ENCODE data around the gene NANS. TPM values are rescaled to one million over a fixed set of nuclear protein-coding genes. Genes with fewer than 3 reads are reported as not detected.

The NANS gene
- total RNA-seq, 1 donor from 2014 or later: 22.9 TPM

DNA sequence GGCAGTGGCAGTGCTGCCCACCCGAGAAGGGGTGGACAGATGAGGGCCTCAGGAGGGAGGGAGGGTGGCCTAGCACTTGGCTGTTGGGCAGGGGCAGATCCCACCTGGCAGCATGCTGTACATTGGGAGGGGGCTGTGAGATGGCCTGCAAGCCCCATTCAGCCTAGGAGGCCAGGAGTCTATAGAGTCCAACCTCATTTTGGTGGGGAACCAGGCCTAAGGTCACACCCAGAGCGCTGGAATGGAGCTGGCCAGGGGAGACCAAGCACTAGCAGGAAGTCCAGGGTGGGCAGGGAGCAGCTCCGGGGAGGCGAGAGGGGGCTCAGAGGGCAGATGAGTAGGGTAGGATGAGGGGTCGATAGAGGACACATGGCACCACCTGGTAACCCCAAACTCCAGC is 39.6 kb downstream of the NANS start:
- H3K27ac Mint-ChIP-seq (ENCODE audit: unreplicated experiment): no peak overlapping the region
- H3K36me3 Mint-ChIP-seq (ENCODE audit: unreplicated experiment): no peaks in the 10 kb centered on the region
- TF ChIP-seq, protein P1, sequence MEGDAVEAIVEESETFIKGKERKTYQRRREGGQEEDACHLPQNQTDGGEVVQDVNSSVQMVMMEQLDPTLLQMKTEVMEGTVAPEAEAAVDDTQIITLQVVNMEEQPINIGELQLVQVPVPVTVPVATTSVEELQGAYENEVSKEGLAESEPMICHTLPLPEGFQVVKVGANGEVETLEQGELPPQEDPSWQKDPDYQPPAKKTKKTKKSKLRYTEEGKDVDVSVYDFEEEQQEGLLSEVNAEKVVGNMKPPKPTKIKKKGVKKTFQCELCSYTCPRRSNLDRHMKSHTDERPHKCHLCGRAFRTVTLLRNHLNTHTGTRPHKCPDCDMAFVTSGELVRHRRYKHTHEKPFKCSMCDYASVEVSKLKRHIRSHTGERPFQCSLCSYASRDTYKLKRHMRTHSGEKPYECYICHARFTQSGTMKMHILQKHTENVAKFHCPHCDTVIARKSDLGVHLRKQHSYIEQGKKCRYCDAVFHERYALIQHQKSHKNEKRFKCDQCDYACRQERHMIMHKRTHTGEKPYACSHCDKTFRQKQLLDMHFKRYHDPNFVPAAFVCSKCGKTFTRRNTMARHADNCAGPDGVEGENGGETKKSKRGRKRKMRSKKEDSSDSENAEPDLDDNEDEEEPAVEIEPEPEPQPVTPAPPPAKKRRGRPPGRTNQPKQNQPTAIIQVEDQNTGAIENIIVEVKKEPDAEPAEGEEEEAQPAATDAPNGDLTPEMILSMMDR (IDR thresholded peaks at IDR 0.05; ENCODE audit: partially characterized antibody, unreplicated experiment): no peak
- no peak overlapping the region for H3K4me3 Mint-ChIP-seq (ENCODE audit: unreplicated experiment)
- no peaks in the 10 kb centered on the region for H3K4me1 Mint-ChIP-seq (ENCODE audit: low read depth, unreplicated experiment)
- peaks cover 3% of the 10 kb centered on the region for H3K9me3 Mint-ChIP-seq (ENCODE audit: unreplicated experiment)
- peaks cover 4% of the 10 kb centered on the region for H3K27me3 Mint-ChIP-seq (ENCODE audit: unreplicated experiment)
- no peak for DNase-seq

- Mint-ChIP-seq H3K4me1 (ENCODE audit: low read depth, unreplicated experiment) (no peaks in the 10 kb centered on the region), H3K4me3 (ENCODE audit: unreplicated experiment) (no peak overlapping the region), H3K27ac (ENCODE audit: unreplicated experiment) (no peak overlapping the region), H3K27me3 (ENCODE audit: unreplicated experiment) (peaks cover 3% of the 10 kb centered on the region), H3K36me3 (ENCODE audit: unreplicated experiment) (no peaks in the 10 kb centered on the region), H3K9me3 (ENCODE audit: unreplicated experiment) (peaks cover 3% of the 10 kb centered on the region)
- no peak for DNase-seq
- TF ChIP-seq, protein P1 (IDR thresholded peaks at IDR 0.05; ENCODE audit: partially characterized antibody, unreplicated experiment): no peak
These were observed 41.3 kb downstream of the NANS start for GRCh38 chr9:98097836-98098235.

GRCh38 chr9:98099346-98099745 is 42.8 kb downstream of the NANS start:
- no peaks in the 10 kb centered on the region for H3K27me3 Mint-ChIP-seq (ENCODE audit: unreplicated experiment)
- H3K9me3 Mint-ChIP-seq (ENCODE audit: unreplicated experiment): peaks cover 1% of the 10 kb centered on the region
- no peak for DNase-seq

GRCh38 chr9:98099898-98100297 is 43.4 kb downstream of the NANS start:
- no peak overlapping the region for H3K4me3 Mint-ChIP-seq (ENCODE audit: unreplicated experiment)
- H3K27ac Mint-ChIP-seq (ENCODE audit: unreplicated experiment): no peak overlapping the region
- no peak for DNase-seq
- TF ChIP-seq, protein P1 (IDR thresholded peaks at IDR 0.05; ENCODE audit: partially characterized antibody, unreplicated experiment): no peak
- H3K27me3 Mint-ChIP-seq (ENCODE audit: unreplicated experiment): no peaks in the 10 kb centered on the region
- H3K36me3 Mint-ChIP-seq (ENCODE audit: unreplicated experiment): no peaks in the 10 kb centered on the region
- H3K4me1 Mint-ChIP-seq (ENCODE audit: low read depth, unreplicated experiment): no peaks in the 10 kb centered on the region
- peaks cover 1% of the 10 kb centered on the region for H3K9me3 Mint-ChIP-seq (ENCODE audit: unreplicated experiment)

More at GRCh38 chr9:98099346-98099745, 42.8 kb downstream of the NANS start:
- no peaks in the 10 kb centered on the region for H3K4me1 Mint-ChIP-seq (ENCODE audit: low read depth, unreplicated experiment)
- TF ChIP-seq, protein P1 (IDR thresholded peaks at IDR 0.05; ENCODE audit: partially characterized antibody, unreplicated experiment): no peak
- H3K27ac Mint-ChIP-seq (ENCODE audit: unreplicated experiment): no peak overlapping the region
- H3K4me3 Mint-ChIP-seq (ENCODE audit: unreplicated experiment): no peak overlapping the region
- H3K36me3 Mint-ChIP-seq (ENCODE audit: unreplicated experiment): no peaks in the 10 kb centered on the region

DNA sequence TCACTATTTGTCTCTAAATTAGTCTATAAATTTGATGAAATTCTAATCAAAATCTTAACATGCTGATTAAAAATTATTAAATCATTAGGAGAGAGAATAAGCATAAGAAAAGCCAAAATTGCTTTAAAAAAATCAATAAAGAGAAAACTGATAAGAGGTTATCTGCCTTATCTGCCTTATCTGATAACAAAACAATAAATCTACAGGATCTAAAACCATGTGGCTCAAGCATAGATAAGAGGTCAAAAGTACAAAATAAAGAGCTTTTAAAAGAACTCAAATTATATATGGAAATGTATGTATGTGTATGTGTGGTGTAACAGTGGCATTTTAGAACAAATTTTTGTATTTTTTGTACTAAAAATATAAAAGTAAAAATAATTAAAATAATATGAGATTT is 43.9 kb downstream of the NANS start:
- Mint-ChIP-seq H3K36me3 (ENCODE audit: unreplicated experiment) (no peaks in the 10 kb centered on the region), H3K27me3 (ENCODE audit: unreplicated experiment) (no peaks in the 10 kb centered on the region), H3K4me3 (ENCODE audit: unreplicated experiment) (no peak overlapping the region), H3K27ac (ENCODE audit: unreplicated experiment) (no peak overlapping the region), H3K4me1 (ENCODE audit: low read depth, unreplicated experiment) (no peaks in the 10 kb centered on the region), H3K9me3 (ENCODE audit: unreplicated experiment) (peaks cover 1% of the 10 kb centered on the region)
- no peak for DNase-seq
- TF ChIP-seq, protein P1 (IDR thresholded peaks at IDR 0.05; ENCODE audit: partially characterized antibody, unreplicated experiment): no peak
